H9 (cell line): ENCODE data around the gene RFWD3. TPM values are rescaled to one million over a fixed set of nuclear protein-coding genes. Genes with fewer than 3 reads are reported as not detected.

Experiments
- DNase-seq: peaks from one replicate; pipeline ENCODE4 v3.0.0-alpha.2; 2017
- H2AFZ ChIP-seq: one replicate; pipeline ENCODE4 v1.6.1; 2013; ENCODE audit warnings: mild to moderate bottlenecking, low read length, control low read depth, moderate library complexity
- H2AK5ac ChIP-seq: 2 replicates; pipeline ENCODE4 v1.6.1; 2013; ENCODE audit warnings: low read length, control low read depth, mixed read lengths; ENCODE audit not compliant: insufficient read length
- H2BK120ac ChIP-seq: one replicate; pipeline ENCODE4 v1.6.1; 2013; ENCODE audit warnings: low read depth, mild to moderate bottlenecking, low read length, control low read depth, inconsistent platforms; ENCODE audit not compliant: poor library complexity, severe bottlenecking
- H2BK12ac ChIP-seq: 2 replicates; pipeline ENCODE4 v1.6.1; 2013; ENCODE audit warnings: low read length, control low read depth, mixed read lengths, low read depth; ENCODE audit not compliant: insufficient read length
- H2BK15ac ChIP-seq: 2 replicates; pipeline ENCODE4 v1.6.1; 2013; ENCODE audit warnings: low read depth, low read length, control low read depth
- H2BK20ac ChIP-seq: one replicate; pipeline ENCODE4 v1.6.1; 2013; ENCODE audit warnings: low read depth, mild to moderate bottlenecking, low read length, control low read depth, inconsistent platforms; ENCODE audit not compliant: poor library complexity, severe bottlenecking
- H2BK5ac ChIP-seq: 2 replicates; pipeline ENCODE4 v1.6.1; 2013; ENCODE audit warnings: low read length, control low read depth, mixed read lengths; ENCODE audit not compliant: insufficient read length
- H3K14ac ChIP-seq: 2 replicates; pipeline ENCODE4 v1.6.1; 2013; ENCODE audit warnings: low read length, control low read depth; ENCODE audit not compliant: insufficient read depth
- H3K18ac ChIP-seq: 2 replicates; pipeline ENCODE4 v1.6.1; 2013; ENCODE audit warnings: low read depth, mild to moderate bottlenecking, mixed read lengths, low read length, control low read depth; ENCODE audit not compliant: insufficient read length
- H3K23ac ChIP-seq: 2 replicates; pipeline ENCODE4 v1.6.1; 2013; ENCODE audit warnings: low read length, control low read depth, mixed read lengths, low read depth; ENCODE audit not compliant: insufficient read length
- H3K23me2 ChIP-seq: 2 replicates; pipeline ENCODE4 v1.6.1; 2013; ENCODE audit warnings: low read depth, mild to moderate bottlenecking, mixed read lengths, low read length, control low read depth; ENCODE audit not compliant: insufficient read length, poor library complexity, severe bottlenecking
- H3K27ac ChIP-seq: 2 replicates; pipeline ENCODE4 v1.5.1; 2013; ENCODE audit warnings: low read length, control low read depth, mixed read lengths, low read depth; ENCODE audit not compliant: insufficient read length
- H3K27me3 ChIP-seq: 2 replicates; pipeline ENCODE4 v1.6.1; 2013; ENCODE audit warnings: low read length, control low read depth, inconsistent platforms; ENCODE audit not compliant: insufficient read depth
- H3K4ac ChIP-seq: 2 replicates; pipeline ENCODE4 v1.6.1; 2013; ENCODE audit warnings: low read depth, mild to moderate bottlenecking, control low read depth, inconsistent platforms, low read length, moderate library complexity
- H3K4me1 ChIP-seq: 2 replicates; pipeline ENCODE4 v1.6.1; 2013; ENCODE audit warnings: low read length, control low read depth, inconsistent platforms; ENCODE audit not compliant: insufficient read depth
- H3K4me2 ChIP-seq: 2 replicates; pipeline ENCODE4 v1.6.1; 2013; ENCODE audit warnings: low read length, control low read depth, mixed read lengths; ENCODE audit not compliant: insufficient read length, insufficient read depth
- H3K56ac ChIP-seq: 2 replicates; pipeline ENCODE4 v1.6.1; 2013; ENCODE audit warnings: low read depth, mild to moderate bottlenecking, mixed read lengths, low read length, control low read depth; ENCODE audit not compliant: insufficient read length
- H3K79me1 ChIP-seq: 2 replicates; pipeline ENCODE4 v1.6.1; 2013; ENCODE audit warnings: low read depth, mild to moderate bottlenecking, moderate library complexity, low read length, control low read depth, inconsistent platforms; ENCODE audit not compliant: insufficient read depth, poor library complexity, severe bottlenecking
- H3K79me2 ChIP-seq: 2 replicates; pipeline ENCODE4 v1.6.1; 2013; ENCODE audit warnings: low read length, control low read depth, inconsistent platforms; ENCODE audit not compliant: insufficient read depth
- H3K9ac ChIP-seq: 2 replicates; pipeline ENCODE4 v1.6.1; 2013; ENCODE audit warnings: low read length, control low read depth, mixed read lengths; ENCODE audit not compliant: insufficient read length; ENCODE audit errors: extremely low read depth
- H3K9me3 ChIP-seq: one replicate; pipeline ENCODE4 v1.6.1; 2013; ENCODE audit warnings: low read depth, low read length, inconsistent platforms; ENCODE audit not compliant: control insufficient read depth
- H3T11ph ChIP-seq: one replicate; pipeline ENCODE4 v1.6.1; 2013; ENCODE audit warnings: mild to moderate bottlenecking, low read length, control low read depth, inconsistent platforms
- H4K20me1 ChIP-seq: one replicate; pipeline ENCODE4 v1.6.1; 2013; ENCODE audit not compliant: control insufficient read depth, insufficient read length, insufficient read depth
- H4K5ac ChIP-seq: 2 replicates; pipeline ENCODE4 v1.6.1; 2013; ENCODE audit warnings: low read depth, mild to moderate bottlenecking, mixed read lengths, low read length, control low read depth; ENCODE audit not compliant: insufficient read length
- H4K8ac ChIP-seq: replicated peaks from 2 replicates; pipeline ENCODE4 v1.6.1; 2013; ENCODE audit warnings: low read length, control low read depth, mixed read lengths, low read depth; ENCODE audit not compliant: insufficient read length
- H4K91ac ChIP-seq: 2 replicates; pipeline ENCODE4 v1.6.1; 2013; ENCODE audit warnings: low read depth, mild to moderate bottlenecking, moderate library complexity, mixed read lengths, low read length, control low read depth; ENCODE audit not compliant: insufficient read length
- H3K27ac Mint-ChIP-seq, 3 experiments: 2 replicates in 2 of 3; 3 replicates in 1 of 3; pipeline ENCODE4 v1.8.0; 2020 to 2021; ENCODE audit warnings: mixed read lengths in 3 of 3, mild to moderate bottlenecking in 1 of 3, moderate library complexity in 1 of 3
- H3K27me3 Mint-ChIP-seq: 2 replicates; pipeline ENCODE4 v1.8.0; 2021; ENCODE audit warnings: low read depth, mild to moderate bottlenecking, moderate library complexity, mixed read lengths
- H3K36me3 Mint-ChIP-seq, 3 experiments: 2 replicates in 2 of 3; 3 replicates in 1 of 3; pipeline ENCODE4 v1.8.0; 2020 to 2021; ENCODE audit warnings: low read depth in 3 of 3, mixed read lengths in 3 of 3; ENCODE audit not compliant: insufficient read depth in 1 of 3
- H3K4me1 Mint-ChIP-seq, 2 experiments: 2 replicates each; pipeline ENCODE4 v1.8.0; 2020; ENCODE audit warnings: mixed read lengths in 2 of 2
- H3K4me3 Mint-ChIP-seq, 2 experiments: 2 replicates in 1 of 2; 3 replicates in 1 of 2; pipeline ENCODE4 v1.8.0; 2020 to 2021; ENCODE audit warnings: mild to moderate bottlenecking in 2 of 2, mixed read lengths in 2 of 2, moderate library complexity in 1 of 2
- H3K9me3 Mint-ChIP-seq, 2 experiments: 2 replicates in 1 of 2; 3 replicates in 1 of 2; pipeline ENCODE4 v1.8.0; 2020; ENCODE audit warnings: mild to moderate bottlenecking in 2 of 2, mixed read lengths in 2 of 2, moderate library complexity in 1 of 2
- CTCF ChIP-seq: fragments of 200-600 bp; sonication (generic); conservative IDR thresholded peaks from 3 replicates; pipeline ENCODE4 v1.8.0; 2021; ENCODE audit warnings: antibody characterized with exemption, mild to moderate bottlenecking
- WGBS: extraction: QIAGEN DNeasy Blood & Tissue Kit; methylation state at CpG from one replicate; pipeline ENCODE4 v1.1.7; 2013; ENCODE audit warnings: missing lambda C conversion rate, low lambda C conversion rate, mixed read lengths; ENCODE audit not compliant: insufficient read length; ENCODE audit errors: extremely low coverage; 5-methylcytosine and 5-hydroxymethylcytosine counted together
- total RNA-seq: library from RNA; stranded (reverse); gene quantifications from 2 replicates; pipeline ENCODE4 v1.2.1, GENCODE V29; 2021

Gene RFWD3
- total RNA-seq, 1 experiment from 2014 or later = 114 TPM

GRCh38 chr16:74691093-74691855, 24.6 kb upstream of the RFWD3 start:
- H3K79me1 ChIP-seq = no peaks in the 10 kb centered on the region
- peaks cover 21% of the 10 kb centered on the region for H3K27me3 Mint-ChIP-seq
- no peak overlapping the region for H3K27ac Mint-ChIP-seq
- no peak overlapping the region for H2BK120ac ChIP-seq
- no peak overlapping the region for H3T11ph ChIP-seq
- no peak overlapping the region for H4K5ac ChIP-seq
- H2AK5ac ChIP-seq = no peak overlapping the region
- peaks cover 6 to 7% of the 10 kb centered on the region in 2 experiments for H3K4me1 Mint-ChIP-seq
- H2BK15ac ChIP-seq = no peak overlapping the region
- H3K9me3 ChIP-seq = no peaks in the 10 kb centered on the region
- H3K36me3 Mint-ChIP-seq = no peaks in the 10 kb centered on the region
- H4K8ac ChIP-seq = no peak overlapping the region
- no peaks in the 10 kb centered on the region for H3K23me2 ChIP-seq
- H3K9me3 Mint-ChIP-seq = no peaks in the 10 kb centered on the region
- no peak overlapping the region for H3K27ac ChIP-seq
- no peak overlapping the region for H3K18ac ChIP-seq
- no peak overlapping the region for H3K4me3 Mint-ChIP-seq
- TF ChIP-seq CTCF = no peak
- no peaks in the 10 kb centered on the region for H3K79me2 ChIP-seq
- H3K56ac ChIP-seq = no peak overlapping the region
- H4K20me1 ChIP-seq = no peaks in the 10 kb centered on the region
- H3K14ac ChIP-seq = no peak overlapping the region
- H3K23ac ChIP-seq = no peak overlapping the region
- H4K91ac ChIP-seq = no peak overlapping the region
- H3K4ac ChIP-seq = no peak overlapping the region
- no peak overlapping the region for H2BK12ac ChIP-seq
- H3K9ac ChIP-seq = no peak overlapping the region
- no peak overlapping the region for H3K4me2 ChIP-seq
- no peaks in the 10 kb centered on the region for H3K27me3 ChIP-seq
- H2BK20ac ChIP-seq = no peak overlapping the region
- H2BK5ac ChIP-seq = no peak overlapping the region
- H3K4me1 ChIP-seq = no peaks in the 10 kb centered on the region
- WGBS = no CpG with 5 or more reads among the region's 10 CpGs
- no peak for DNase-seq
- H2AFZ ChIP-seq = no peak overlapping the region
